Urothelium cell line (cell line): ENCODE data around the gene MCCD1.
"Not testable (repeated sequence)": the region's sequence is repeated elsewhere in the genome, so short reads cannot be mapped to it uniquely, and the experiment has no call there.

Experiments
- DNase-seq: peaks from one replicate; pipeline ENCODE4 v3.0.0; 2011; ENCODE audit warnings: low spot score, mixed read lengths
- FAIRE-seq: peaks from 2 replicates; lab custom pipeline; 2011; peaks lifted over from hg19 to GRCh38; lab: Jason Lieb, UNC

The MCCD1 gene

GRCh38 chr6:31528821-31529328 is at the start of gene MCCD1:
Gene MCCD1 (plus strand): TSS chr6:31528962. CDS start chr6:31529015, 53 bp downstream.
- DNase-seq = no peak
- FAIRE-seq = no peak

- FAIRE-seq (no peak), DNase-seq (no peak)
Measured at GRCh38 chr6:31479151-31479932, 49.4 kb upstream of the MCCD1 start.

GRCh38 chr6:31479933-31480535 is 48.7 kb upstream of the MCCD1 start:
- FAIRE-seq (no peak), DNase-seq (no peak)

- DNase-seq = no peak
- no peak for FAIRE-seq
Measured at GRCh38 chr6:31480574-31480973, 48.2 kb upstream of the MCCD1 start.

- no peak for FAIRE-seq
- DNase-seq = no peak
Measured at GRCh38 chr6:31483392-31483791, 45.4 kb upstream of the MCCD1 start.

- FAIRE-seq (no peak), DNase-seq (no peak)
Measured at GRCh38 chr6:31485055-31485454, 43.7 kb upstream of the MCCD1 start.

GRCh38 chr6:31486065-31486837 is 42.5 kb upstream of the MCCD1 start:
- not testable (repeated sequence) for DNase-seq
- FAIRE-seq = peak; percentile 70

- DNase-seq, FAIRE-seq: not testable (repeated sequence)
Measured at GRCh38 chr6:31487674-31488073, 41.1 kb upstream of the MCCD1 start.

- DNase-seq = no peak
- FAIRE-seq = no peak
Measured at GRCh38 chr6:31489086-31489485, 39.7 kb upstream of the MCCD1 start.

- FAIRE-seq (no peak), DNase-seq (no peak)
Measured at GRCh38 chr6:31490115-31490873, 38.5 kb upstream of the MCCD1 start.

GRCh38 chr6:31493550-31493874 is 35.2 kb upstream of the MCCD1 start:
- not testable (repeated sequence) for FAIRE-seq, DNase-seq

- no peak for FAIRE-seq
Measured at GRCh38 chr6:31493875-31494694, 34.7 kb upstream of the MCCD1 start.

GRCh38 chr6:31495580-31495979 is 33.2 kb upstream of the MCCD1 start:
- FAIRE-seq = no peak

More at GRCh38 chr6:31493875-31494694, 34.7 kb upstream of the MCCD1 start:
- DNase-seq = peak; percentile 75

GRCh38 chr6:31496826-31497225 is 31.9 kb upstream of the MCCD1 start:
- not testable (repeated sequence) for DNase-seq, FAIRE-seq

More at GRCh38 chr6:31495580-31495979, 33.2 kb upstream of the MCCD1 start:
- peak; percentile 31 for DNase-seq

GRCh38 chr6:31497531-31498476 is 31.0 kb upstream of the MCCD1 start, which contains the start of gene MICB:
Gene MICB (plus strand): TSS chr6:31498145. CDS start chr6:31498194, 49 bp downstream.
- no peak for FAIRE-seq
- DNase-seq = no peak

- DNase-seq = no peak
- FAIRE-seq = no peak
Measured at GRCh38 chr6:31498748-31499147, 30.0 kb upstream of the MCCD1 start.

- DNase-seq, FAIRE-seq: not testable (repeated sequence)
Measured at GRCh38 chr6:31499648-31500047, 29.1 kb upstream of the MCCD1 start.

- FAIRE-seq (no peak), DNase-seq (no peak)
Measured at GRCh38 chr6:31502586-31502985, 26.2 kb upstream of the MCCD1 start.
